Amniotic epithelial cell (primary cell): ENCODE measurements around the gene MPP3.

ENCODE experiments used
- DNase-seq: peaks from one replicate; pipeline ENCODE4 v3.0.0-alpha.2; 2010; ENCODE audit warnings: low read depth

The MPP3 gene

GRCh38 chr17:43832168-43832975, 574 bp downstream of the MPP3 start:
- peak; percentile 69 for DNase-seq

GRCh38 chr17:43831633-43832032, 1.3 kb downstream of the MPP3 start:
- no peak for DNase-seq

- DNase-seq, result no peak
Observed at GRCh38 chr17:43830510-43831140, 2.3 kb downstream of the MPP3 start.

GRCh38 chr17:43829738-43830137, 3.2 kb downstream of the MPP3 start:
- DNase-seq, result no peak

GRCh38 chr17:43827596-43827995, 5.3 kb downstream of the MPP3 start:
- no peak for DNase-seq

GRCh38 chr17:43826206-43826605, 6.7 kb downstream of the MPP3 start:
- DNase-seq, result no peak

GRCh38 chr17:43825567-43825966, 7.4 kb downstream of the MPP3 start:
- no peak for DNase-seq

GRCh38 chr17:43823350-43824084, 9.4 kb downstream of the MPP3 start:
- no peak for DNase-seq

GRCh38 chr17:43822570-43823190, 10.3 kb downstream of the MPP3 start:
- peak; percentile 11 for DNase-seq

- DNase-seq, result no peak
Observed at GRCh38 chr17:43820759-43821158, 12.2 kb downstream of the MPP3 start.

- DNase-seq, result no peak
Observed at GRCh38 chr17:43818966-43819365, 14.0 kb downstream of the MPP3 start.

GRCh38 chr17:43817826-43818225, 15.1 kb downstream of the MPP3 start:
- DNase-seq, result no peak

GRCh38 chr17:43816336-43817320, 16.3 kb downstream of the MPP3 start:
- DNase-seq, result no peak

- peak; percentile 77 for DNase-seq
Observed at GRCh38 chr17:43814714-43815113, 18.2 kb downstream of the MPP3 start.

- DNase-seq, result no peak
Observed at GRCh38 chr17:43814026-43814425, 18.9 kb downstream of the MPP3 start.

GRCh38 chr17:43813386-43813785, 19.6 kb downstream of the MPP3 start:
- no peak for DNase-seq

GRCh38 chr17:43812396-43813265, 20.3 kb downstream of the MPP3 start:
- DNase-seq, result no peak

- no peak for DNase-seq
Observed at GRCh38 chr17:43810823-43811222, 22.1 kb downstream of the MPP3 start.

- no peak for DNase-seq
Observed at GRCh38 chr17:43810226-43810715, 22.7 kb downstream of the MPP3 start.

GRCh38 chr17:43809121-43809520, 23.8 kb downstream of the MPP3 start:
- no peak for DNase-seq
